GM06990 (cell line): ENCODE measurements around the gene PDZD2.
"Not testable (repeated sequence)": the region's sequence is repeated elsewhere in the genome, so short reads cannot be mapped to it uniquely, and the experiment has no call there.

Experiments
- DNase-seq: peaks from one replicate; pipeline ENCODE4 v3.0.0-alpha.2; 2011; ENCODE audit not compliant: insufficient read length; ENCODE audit errors: extremely low read depth
- H3K27me3 ChIP-seq: replicated peaks from 2 replicates; pipeline ENCODE4 v1.6.0; 2011; ENCODE audit warnings: low read length; ENCODE audit not compliant: control insufficient read depth, insufficient read depth
- H3K36me3 ChIP-seq: 2 replicates; pipeline ENCODE4 v1.5.1; 2011; ENCODE audit warnings: low read length; ENCODE audit not compliant: control insufficient read depth, insufficient read depth
- H3K4me3 ChIP-seq: replicated peaks from 2 replicates; pipeline ENCODE4 v1.5.1; 2011; ENCODE audit warnings: low read depth, mild to moderate bottlenecking, control low read depth, low read length
- TF ChIP-seq, protein P1 (sequence below): IDR thresholded peaks from 2 replicates; pipeline ENCODE4 v1.5.1; 2011; ENCODE audit warnings: low read length, control low read depth, mild to moderate bottlenecking, inconsistent platforms; ENCODE audit not compliant: insufficient read depth, poor library complexity, severe bottlenecking

Gene PDZD2

DNA sequence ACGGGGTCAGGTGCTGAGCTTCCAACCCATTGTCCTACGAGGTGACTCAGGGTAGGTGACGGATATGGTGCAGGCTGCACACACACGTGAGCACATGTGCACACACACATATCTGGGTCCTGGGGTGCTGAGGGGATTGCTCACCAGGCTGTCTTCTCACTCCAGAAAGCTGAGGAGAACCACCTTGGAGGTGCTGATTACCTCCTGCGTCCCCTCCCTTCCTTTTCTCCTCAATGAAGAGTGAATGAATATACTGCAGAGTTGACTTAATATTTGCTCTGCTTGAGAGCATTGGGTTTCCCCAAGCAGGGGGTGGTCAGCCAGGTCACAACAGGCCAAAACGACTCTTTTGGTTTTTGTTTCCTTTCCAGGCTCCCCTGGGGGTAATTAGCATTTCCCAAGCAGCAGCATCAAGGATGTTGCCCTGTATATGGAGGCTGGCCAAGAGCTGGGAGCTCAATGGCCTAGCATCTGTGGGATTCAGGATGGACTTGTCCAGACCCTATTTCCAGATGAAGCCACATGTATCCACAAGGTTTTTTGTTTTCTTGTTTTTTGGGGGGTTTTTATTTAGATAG is 49.7 kb downstream of the PDZD2 start:
- Histone ChIP-seq H3K27me3 (no peaks in the 10 kb centered on the region), H3K36me3 (no peaks in the 10 kb centered on the region), H3K4me3 (no peak overlapping the region)
- TF ChIP-seq, protein P1, sequence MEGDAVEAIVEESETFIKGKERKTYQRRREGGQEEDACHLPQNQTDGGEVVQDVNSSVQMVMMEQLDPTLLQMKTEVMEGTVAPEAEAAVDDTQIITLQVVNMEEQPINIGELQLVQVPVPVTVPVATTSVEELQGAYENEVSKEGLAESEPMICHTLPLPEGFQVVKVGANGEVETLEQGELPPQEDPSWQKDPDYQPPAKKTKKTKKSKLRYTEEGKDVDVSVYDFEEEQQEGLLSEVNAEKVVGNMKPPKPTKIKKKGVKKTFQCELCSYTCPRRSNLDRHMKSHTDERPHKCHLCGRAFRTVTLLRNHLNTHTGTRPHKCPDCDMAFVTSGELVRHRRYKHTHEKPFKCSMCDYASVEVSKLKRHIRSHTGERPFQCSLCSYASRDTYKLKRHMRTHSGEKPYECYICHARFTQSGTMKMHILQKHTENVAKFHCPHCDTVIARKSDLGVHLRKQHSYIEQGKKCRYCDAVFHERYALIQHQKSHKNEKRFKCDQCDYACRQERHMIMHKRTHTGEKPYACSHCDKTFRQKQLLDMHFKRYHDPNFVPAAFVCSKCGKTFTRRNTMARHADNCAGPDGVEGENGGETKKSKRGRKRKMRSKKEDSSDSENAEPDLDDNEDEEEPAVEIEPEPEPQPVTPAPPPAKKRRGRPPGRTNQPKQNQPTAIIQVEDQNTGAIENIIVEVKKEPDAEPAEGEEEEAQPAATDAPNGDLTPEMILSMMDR, result no peak
- DNase-seq, result no peak

DNA sequence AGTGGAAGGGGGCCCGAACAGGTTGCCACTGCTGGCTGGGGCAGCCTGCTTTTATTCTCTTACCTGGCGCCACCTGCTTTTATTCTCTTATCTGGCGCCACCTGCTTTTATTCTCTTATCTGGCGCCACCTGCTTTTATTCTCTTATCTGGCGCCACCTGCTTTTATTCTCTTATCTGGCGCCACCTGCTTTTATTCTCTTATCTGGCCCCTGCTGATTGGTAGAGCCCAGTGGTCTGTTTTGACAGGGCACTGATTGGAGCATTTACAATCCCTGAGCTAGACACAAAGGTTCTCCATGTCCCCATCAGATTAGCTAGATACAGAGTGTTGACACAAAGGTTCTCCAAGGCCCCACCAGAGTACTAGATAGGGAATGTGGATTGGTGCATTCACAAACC is 52.5 kb downstream of the PDZD2 start:
- DNase-seq, H3K27me3 ChIP-seq, H3K36me3 ChIP-seq, H3K4me3 ChIP-seq: not testable (repeated sequence)

DNA sequence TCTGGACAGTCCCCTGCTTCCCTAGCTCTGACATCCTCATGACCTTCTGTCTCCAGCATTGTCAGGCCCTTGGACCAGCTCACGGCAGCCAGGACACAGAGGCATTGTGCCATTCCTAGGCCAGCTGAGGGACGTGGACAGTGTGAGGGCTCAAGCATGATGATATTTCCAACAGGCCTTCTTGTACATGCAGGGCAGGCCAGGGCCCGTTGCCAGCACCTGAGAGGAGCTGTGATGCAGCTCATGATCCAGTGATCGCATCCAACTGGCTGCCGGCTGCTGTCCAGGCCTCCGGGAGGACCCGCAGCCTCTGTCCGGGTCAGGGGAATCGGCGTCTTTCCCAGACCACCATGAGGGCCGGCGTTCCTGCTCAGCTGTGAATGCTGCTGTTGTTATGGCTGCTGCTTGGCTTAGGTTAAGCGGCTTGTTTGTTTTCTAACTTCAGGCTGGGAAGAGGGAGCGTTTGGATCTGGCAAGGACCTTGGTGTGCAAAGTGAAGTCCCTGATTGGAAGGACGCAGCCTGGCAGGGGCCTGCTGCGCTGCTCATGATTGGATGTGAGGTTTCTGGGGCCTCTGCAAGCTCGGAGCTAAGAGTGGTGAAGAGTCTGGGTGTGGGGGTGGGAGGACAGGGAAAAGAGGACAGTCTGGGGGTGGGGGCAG is 53.8 kb downstream of the PDZD2 start:
- Histone ChIP-seq H3K4me3 (no peak overlapping the region), H3K27me3 (no peaks in the 10 kb centered on the region; the same call in 1 of the 2 replicates), H3K36me3 (no peaks in the 10 kb centered on the region)
- no peak for DNase-seq
- TF ChIP-seq, protein P1, result no peak

DNA sequence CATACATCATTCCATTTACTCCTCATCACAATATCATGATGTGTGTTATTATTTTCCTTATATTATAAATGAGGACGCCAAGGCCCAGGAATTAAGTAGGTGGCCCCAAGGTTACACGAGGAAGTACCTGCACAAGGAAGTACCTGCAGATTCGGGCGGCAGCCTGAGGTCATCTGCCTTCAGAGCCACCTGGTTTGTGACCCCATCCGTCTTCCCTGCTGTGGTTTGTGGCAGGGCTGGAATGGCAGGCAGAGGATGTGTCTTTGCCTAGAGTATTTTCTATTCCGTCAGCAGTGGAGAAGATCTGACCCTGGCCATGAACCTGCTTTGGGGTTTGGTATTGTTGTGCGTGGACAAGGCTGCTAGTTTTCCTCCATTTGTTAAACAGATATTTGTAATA is 59.7 kb downstream of the PDZD2 start:
- Histone ChIP-seq H3K36me3 (no peaks in the 10 kb centered on the region), H3K27me3 (no peaks in the 10 kb centered on the region; the same call in none of the 2 replicates), H3K4me3 (no peak overlapping the region)
- TF ChIP-seq, protein P1, result no peak
- no peak for DNase-seq

DNA sequence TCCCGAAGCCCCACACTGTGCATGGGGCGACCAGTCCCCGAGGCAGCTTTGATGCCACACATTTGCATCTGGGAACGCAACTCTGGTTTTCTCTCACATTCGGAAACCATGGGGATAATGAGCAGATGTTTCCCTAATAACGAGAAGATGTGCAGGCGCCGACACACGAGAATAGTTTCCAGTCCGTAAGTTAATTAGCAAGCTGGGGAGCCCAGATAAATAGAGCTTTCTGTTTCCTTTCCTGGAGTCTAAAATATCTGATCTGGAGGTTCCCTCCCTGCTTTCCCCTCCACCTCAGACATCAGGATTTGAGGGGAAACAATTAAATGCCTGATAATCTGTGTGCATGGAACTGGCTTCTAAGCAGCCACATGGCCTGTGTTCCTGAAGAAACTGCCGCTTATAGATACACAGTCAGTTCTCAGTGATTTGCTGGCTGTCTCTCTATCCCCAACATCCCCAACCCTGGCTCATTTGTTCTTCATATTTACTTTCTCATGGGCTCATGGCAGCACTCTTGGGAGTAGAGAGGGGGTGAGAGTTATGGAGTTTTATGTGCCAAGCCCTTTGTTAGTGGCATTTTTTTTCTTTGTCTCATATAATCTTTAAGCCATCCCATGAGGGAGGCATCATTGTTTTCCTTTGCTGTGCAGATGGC is 62.8 kb downstream of the PDZD2 start:
- TF ChIP-seq, protein P1, result no peak
- Histone ChIP-seq H3K4me3 (no peak overlapping the region), H3K27me3 (no peaks in the 10 kb centered on the region; the same call in none of the 2 replicates), H3K36me3 (no peaks in the 10 kb centered on the region)
- DNase-seq, result no peak

DNA sequence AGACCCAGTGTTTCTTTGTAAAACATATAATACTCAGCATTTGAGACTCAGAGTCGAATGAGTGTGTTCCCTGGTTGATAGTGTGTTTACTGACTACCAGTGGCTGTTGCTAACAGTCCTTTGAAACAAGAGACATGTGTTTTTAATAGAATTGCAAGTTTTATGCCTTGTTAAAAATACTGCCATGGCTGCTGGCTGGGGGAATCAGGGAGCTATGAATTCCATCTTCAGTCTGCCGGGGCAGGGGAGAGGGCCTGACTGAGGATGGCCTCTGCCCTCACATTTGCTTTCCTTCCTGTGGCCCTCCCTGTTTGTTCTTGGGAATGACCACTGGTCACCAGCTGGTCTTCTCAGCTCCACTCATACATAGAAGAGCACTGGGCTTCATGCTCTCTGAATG is 63.8 kb downstream of the PDZD2 start:
- Histone ChIP-seq H3K4me3 (no peak overlapping the region), H3K36me3 (no peaks in the 10 kb centered on the region), H3K27me3 (no peaks in the 10 kb centered on the region; the same call in none of the 2 replicates)
- TF ChIP-seq, protein P1, result no peak
- DNase-seq, result no peak
